ENCODE measurements around the gene USP3.

Gene USP3

DNA sequence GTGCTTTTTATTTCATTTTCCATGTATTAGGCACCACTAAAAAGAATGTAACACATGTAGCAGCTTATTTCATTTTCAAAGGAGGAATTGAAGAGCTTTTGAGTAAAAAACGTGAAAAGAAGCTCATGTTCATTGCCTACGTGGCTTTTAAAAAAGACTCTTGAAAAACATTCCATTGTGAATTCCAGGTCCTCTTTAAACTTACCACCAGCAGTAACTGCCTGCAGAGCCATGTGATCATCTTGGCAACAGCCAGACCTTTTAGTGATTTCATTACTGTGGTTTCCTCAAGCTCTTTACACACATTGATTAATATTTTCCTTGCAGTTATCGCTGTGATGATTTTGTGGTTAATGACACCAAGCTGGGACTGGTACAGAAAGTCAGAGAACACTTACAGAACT is 49.0 kb downstream of the USP3 start:
- no peak for DNase-seq

GRCh38 chr15:63554337-63554927 is 50.0 kb downstream of the USP3 start:
- DNase-seq, result no peak

DNA sequence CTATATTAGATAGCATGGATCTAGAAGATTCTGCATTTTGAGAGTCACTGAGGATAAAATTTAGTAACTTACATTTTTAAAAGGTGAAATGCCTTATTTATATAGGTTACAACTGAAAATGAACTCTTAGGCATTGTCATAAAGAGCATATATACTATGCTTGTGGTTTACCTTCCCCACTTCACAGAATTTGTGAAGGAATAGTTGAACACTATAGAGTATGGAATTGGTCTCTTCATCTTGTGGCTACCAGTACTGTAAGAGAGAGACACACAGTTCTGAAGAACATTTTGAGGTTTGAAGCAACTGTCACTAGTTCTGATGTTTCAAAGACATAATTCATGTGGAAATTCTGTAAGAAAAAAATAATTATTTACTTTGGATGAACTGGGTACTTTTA is 51.1 kb downstream of the USP3 start:
- no peak for DNase-seq

DNA sequence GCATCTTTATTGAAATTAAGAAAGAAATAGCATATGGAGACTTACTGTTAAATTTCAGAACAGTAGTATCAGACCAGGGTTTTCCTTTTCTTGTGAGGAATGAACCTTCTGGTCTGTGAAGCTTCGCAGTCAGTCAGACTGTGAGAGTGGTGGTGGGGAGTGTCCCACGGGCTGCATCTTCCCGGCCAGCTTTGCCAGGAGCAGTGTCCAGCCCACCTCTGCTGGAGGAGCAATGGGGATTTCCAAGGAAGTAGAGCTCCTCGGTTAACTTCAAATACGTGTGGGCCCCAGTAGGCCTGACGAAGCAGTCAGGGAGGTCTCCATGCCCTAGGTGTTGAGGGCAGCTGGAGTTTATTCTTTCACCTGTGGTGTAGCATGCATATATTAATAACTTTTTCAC is 51.9 kb downstream of the USP3 start:
- no peak for DNase-seq

GRCh38 chr15:63556736-63557135 is 52.3 kb downstream of the USP3 start:
- no peak for DNase-seq

- no peak for DNase-seq
Observed at GRCh38 chr15:63559753-63560152, 55.4 kb downstream of the USP3 start.

- no peak for DNase-seq
Observed at GRCh38 chr15:63560741-63561448, 56.5 kb downstream of the USP3 start.

- DNase-seq, result no peak
Observed at GRCh38 chr15:63564093-63564492, 59.7 kb downstream of the USP3 start.

- DNase-seq, result no peak
Observed at GRCh38 chr15:63565536-63566186, 61.3 kb downstream of the USP3 start.

DNA sequence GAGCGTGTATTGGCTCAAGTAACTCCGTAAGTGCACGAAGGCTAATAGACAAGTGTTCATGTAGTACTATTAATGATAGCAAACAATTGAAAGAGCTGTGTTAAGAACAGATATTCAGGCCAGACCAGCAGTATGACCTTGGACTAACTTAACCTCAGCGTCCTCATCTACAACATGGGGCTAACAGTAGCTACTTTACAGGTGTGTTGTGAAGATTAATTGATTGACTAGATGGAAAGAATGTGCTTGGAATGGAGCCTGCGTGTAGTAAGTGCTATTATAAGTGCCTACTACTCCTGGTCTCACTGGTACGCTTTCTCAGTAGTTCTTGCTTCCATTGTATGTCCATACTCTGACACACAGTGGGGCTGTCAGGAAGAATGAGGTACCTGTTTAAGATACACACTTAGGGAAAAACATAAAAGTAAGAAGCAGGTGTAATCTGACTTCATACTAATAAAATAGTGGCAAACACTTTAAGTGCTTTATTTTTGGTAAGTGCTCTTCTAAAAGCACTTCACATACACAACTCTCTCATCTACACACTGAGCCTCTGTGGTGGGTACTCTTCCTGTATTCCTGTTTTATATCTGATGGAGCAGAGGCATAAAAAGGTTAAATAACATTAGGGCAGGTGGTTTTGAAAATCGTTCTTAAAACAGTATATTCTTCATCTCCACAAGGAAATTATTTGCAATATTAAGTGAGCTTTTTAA is 68.5 kb downstream of the USP3 start:
- no peak for DNase-seq

DNA sequence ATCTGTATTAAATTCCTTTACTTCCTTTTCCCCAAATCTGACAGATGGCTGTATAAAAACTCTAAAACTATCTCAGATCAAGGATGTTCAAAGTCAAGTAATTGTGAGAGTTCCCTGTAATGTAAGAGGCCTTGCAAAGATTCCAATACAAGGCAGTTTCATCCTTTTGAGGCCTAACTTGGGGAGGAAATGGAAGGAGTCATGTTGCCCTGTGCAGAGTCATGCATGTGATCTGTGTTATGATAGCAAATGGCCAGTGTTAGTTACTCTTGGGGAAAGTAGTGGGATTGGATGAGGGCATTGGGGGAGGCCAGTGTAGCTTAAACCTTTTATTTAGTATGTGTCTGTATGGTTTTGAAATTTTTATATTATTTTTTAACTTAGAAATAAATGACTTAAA is 69.1 kb downstream of the USP3 start:
- DNase-seq, result no peak

DNA sequence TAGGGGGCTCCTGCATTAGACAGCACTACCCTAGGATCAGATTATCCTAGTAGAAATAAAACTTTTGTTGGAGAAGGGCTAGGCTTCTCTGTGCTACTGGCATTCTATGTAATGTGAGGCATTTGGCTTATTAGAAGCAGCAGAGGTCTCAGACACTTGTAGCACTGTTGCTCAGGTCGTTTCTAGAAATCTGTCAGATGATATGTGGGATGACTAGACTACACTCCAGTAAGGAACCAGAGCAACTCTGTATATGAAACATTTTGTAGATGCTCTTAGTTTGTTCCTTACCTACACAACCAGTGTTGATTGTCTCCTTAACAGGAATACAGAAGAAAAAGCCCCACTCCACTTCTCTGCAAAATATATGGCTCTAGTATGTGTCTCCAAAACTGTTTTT is 70.9 kb downstream of the USP3 start:
- DNase-seq, result no peak

- no peak for DNase-seq
Observed at GRCh38 chr15:63576441-63576840, 72.0 kb downstream of the USP3 start.

GRCh38 chr15:63582179-63582578 is 77.8 kb downstream of the USP3 start:
- no peak for DNase-seq

DNA sequence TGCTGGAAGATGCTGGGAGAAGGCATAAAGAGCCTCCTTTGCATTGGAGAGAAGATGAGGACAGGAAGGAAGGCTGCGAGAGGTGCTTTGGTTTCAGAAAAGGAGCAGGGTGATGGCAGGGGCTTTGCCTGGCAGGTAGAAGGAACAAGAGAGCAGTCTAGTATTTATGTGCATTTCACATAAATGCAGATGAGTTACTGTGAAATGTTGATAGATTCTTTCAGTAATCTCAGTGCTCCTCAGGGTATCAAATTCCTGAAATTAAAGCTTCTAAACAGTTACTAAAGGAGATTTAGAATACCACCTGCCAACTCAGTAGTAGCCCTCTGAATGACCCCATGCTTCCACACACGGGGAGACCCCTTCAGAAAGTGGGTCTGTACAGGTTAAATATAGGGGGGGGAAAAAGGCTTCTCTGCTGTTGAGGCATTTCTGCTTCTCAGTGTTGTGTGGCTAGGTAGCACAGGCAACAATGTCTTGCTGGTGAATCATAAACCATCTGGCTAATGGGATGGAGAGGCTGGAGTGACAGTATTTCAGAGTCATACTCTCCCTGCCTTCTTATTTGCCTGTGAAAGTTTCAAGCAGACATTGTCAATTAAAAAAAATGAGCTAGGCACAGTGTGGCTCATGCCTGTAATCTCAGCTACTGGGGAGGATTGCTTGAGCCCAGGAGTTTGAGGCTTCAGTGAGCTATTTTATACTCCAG is 78.5 kb downstream of the USP3 start:
- DNase-seq, result no peak

GRCh38 chr15:63586790-63587189 is 82.4 kb downstream of the USP3 start:
- no peak for DNase-seq

GRCh38 chr15:63587527-63587926 is 83.1 kb downstream of the USP3 start:
- no peak for DNase-seq

- no peak for DNase-seq
Observed at GRCh38 chr15:63588826-63589225, 84.4 kb downstream of the USP3 start.

DNA sequence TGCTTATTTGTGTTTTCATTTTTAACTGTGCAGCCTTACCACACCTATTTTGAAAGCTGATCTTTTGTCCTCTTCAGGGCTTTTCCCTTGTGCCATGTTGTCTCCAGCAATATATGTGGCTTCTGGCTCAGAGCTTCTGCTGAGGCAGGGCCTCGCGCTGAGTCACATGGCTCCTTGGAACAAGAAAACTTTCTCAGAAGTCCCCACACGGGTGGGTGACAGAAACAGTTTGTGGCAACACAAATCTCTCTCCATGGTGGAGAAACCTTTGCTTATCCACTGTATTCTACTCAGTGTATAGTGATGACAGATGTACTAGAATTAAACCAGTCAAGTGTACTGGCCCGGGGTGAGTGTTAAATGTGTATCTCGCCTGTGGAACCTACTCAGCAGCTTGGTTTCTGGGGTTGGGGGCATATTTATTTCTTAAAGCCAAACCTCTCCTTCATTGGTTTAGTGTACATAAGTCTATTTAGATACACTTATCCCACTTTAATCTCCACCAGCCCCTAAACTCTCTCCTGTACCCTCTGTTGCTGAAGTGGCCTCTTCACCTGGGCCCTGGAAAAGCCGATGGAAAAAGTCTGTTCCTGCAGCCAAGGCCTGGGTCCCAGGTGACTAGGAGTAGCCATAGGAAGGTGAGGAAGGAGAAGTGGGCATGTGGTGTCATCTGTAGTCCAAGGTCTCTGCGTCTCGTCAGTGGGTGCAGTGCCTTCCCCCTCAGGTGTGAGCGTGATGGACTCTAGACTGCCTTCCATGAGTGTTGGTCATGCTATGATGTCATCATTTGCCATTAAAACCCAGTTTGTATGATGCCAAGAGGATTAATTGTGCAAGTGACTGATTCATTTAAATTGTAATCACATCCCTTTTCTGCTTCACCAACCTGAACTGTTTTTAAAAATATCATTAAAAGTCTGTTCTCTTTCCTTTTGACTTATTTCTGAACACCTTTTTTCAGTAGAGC is 89.6 kb downstream of the USP3 start:
- DNase-seq, result no peak

DNA sequence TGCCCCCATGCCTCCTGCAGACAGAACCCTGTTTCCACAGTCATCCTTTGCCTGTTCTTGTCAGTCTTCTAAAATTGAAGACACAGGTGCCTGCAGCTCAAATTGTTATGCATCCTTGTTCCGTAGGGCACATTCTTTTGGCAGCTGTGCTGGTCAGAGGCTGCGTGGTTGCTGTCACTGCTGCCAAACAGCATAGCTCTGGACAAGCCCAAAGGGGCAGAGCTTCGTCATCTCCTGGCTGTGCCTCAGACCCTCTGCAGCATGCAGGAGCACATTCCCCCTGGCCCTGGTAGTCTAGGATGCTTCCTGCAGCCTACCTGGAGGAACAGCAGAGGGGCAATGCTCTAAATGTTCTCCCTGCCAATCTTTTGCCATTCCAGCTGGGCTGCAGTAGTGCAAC is 90.7 kb downstream of the USP3 start:
- no peak for DNase-seq

DNA sequence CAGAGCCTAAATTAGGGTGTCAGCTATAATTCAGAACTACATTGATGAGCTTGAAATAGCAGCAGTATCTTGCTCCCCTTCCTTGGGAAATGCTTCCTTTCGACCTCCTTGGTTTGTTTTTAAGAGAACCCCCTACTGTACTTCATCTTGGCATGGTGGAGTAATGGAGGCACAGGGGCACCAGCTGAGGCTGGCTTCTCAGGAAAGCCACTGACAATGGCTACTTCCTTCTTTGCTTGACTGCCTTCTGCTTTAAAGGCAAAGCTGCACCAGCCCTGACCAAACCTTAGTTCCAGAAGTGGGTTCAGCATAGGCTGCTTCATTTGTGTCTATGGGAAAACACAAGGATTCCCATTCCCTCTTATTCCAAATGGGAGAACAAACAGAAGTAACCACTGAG is 91.3 kb downstream of the USP3 start:
- DNase-seq, result no peak

DNA sequence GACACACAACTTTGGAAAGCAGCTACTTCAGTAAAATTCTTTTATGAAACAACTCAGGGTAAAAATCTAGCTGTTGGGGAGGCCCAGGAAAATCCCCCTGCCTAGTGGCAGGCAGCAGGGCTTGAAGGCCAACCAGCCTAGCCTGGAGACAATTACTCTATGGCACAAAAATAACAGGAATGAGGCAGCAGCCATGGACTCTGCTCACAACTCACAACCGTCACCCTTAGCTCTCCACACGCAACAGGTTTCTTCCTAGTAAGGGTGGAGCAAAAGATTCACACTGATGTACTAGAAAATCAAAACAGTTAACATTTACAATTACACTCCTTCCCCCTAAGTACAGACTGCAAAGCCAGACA is 92.3 kb downstream of the USP3 start:
- no peak for DNase-seq

Data from effector CD8-positive, alpha-beta T cell (primary cell).